Mammary epithelial cell (primary cell): Measurements from ENCODE around the gene GOLGA5.
"Not testable (repeated sequence)": the region's sequence is repeated elsewhere in the genome, so short reads cannot be mapped to it uniquely, and the experiment has no call there.

Experiments used
- CTCF ChIP-seq, 2 donors: IDR thresholded peaks in 1 of 2; conservative IDR thresholded peaks in 1 of 2; 2 replicates each; pipeline ENCODE4 v1.5.1; 2011 to 2012; ENCODE audit warnings: inconsistent platforms in 2 of 2, low read length in 2 of 2, mild to moderate bottlenecking in 2 of 2, control low read depth in 1 of 2, low read depth in 1 of 2; ENCODE audit not compliant: insufficient read depth in 1 of 2; ENCODE audit errors: extremely low read depth in 1 of 2
- EZH2 ChIP-seq: IDR thresholded peaks from 2 replicates; pipeline ENCODE4 v1.6.1; 2012; ENCODE audit warnings: low read length, inconsistent platforms, borderline replicate concordance

GRCh38 chr14:92763666-92764631 lies 30.2 kb upstream of the GOLGA5 start:
- not testable (repeated sequence) for TF ChIP-seq EZH2; CTCF (conservative IDR thresholded peaks at IDR 0.05 in 1 of 2, IDR thresholded peaks at IDR 0.05 in 1 of 2; ENCODE audit: extremely low read depth in 1 of 2, insufficient read depth in 1 of 2, low read depth in 1 of 2, low read length in 2 of 2)
